HL-60 (cell line): ENCODE data around the gene RPA1.

ENCODE experiments used
- CTCF ChIP-seq: IDR thresholded peaks from one replicate; pipeline ENCODE4 v1.5.1; 2011; ENCODE audit warnings: low read length, control low read depth, inconsistent platforms; ENCODE audit not compliant: insufficient read depth
- GABPA ChIP-seq: IDR thresholded peaks from 2 replicates; pipeline ENCODE4 v1.6.1; 2012; ENCODE audit warnings: low read depth

- no peak for TF ChIP-seq CTCF
- no peak for TF ChIP-seq GABPA
Observed at GRCh38 chr17:1936766-1937165, 107.0 kb downstream of the RPA1 start.
